ENCODE measurements around the gene HDAC4. TPM values are rescaled to one million over a fixed set of nuclear protein-coding genes. Genes with fewer than 3 reads are reported as not detected.

HDAC4 gene
- total and polyA plus RNA-seq, 2 of the 8 experiments (the other 6 are each of a cell fraction or from before 2014, with no cell fraction given): 15.4 to 31.5 TPM

DNA sequence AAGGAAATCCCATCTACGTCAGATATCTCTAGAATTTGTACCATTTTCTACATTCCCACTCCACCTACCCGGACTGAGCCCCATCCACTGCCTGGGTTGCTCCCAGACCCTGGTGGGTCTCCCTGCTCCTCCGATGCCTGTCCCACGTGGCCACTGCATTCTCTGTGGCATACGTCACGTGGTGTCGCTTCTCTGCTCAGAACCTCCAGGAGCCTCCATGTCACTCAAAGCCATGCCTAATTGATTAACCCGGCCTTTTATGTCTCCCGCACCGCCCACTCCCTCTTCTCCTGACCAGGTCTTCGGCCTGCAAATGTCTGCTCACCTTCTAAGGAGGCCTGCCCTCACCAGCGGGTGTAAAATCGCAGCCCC is 176.6 kb downstream of the HDAC4 start:
- no peak overlapping the region for H3K4me3 ChIP-seq (ENCODE audit: extremely low read depth in 1 of 4, insufficient read depth in 2 of 4, low read depth in 3 of 4, low read length in 4 of 4)
- peaks cover 12 to 16% of the 10 kb centered on the region in 2 experiments for H4K20me1 ChIP-seq (replicated peaks in 1 of 2; ENCODE audit: control insufficient read depth in 1 of 2, insufficient read depth in 2 of 2, low read length in 2 of 2)
- CTCF ChIA-PET (ENCODE audit: partially characterized antibody): interaction anchor here (0.9 kb wide), 1 partner anchor 80 kb away, joined by 3 read pairs; no protein-coding TSS in a partner anchor

More for the DNA sequence above, 176.6 kb downstream of the HDAC4 start:
- H2BK20ac ChIP-seq (ENCODE audit: low read length): no peak overlapping the region
- no peak overlapping the region for H2BK12ac ChIP-seq (ENCODE audit: low read depth, low read length)
- H2AK5ac ChIP-seq (ENCODE audit: low read depth, low read length): no peak overlapping the region
- no peak for DNase-seq (ENCODE audit: low read depth in 1 of 2, low spot score in 2 of 2)
- no peak overlapping the region for H4K5ac ChIP-seq (ENCODE audit: insufficient read length, low read depth, low read length)
- no peak overlapping the region for H2BK120ac ChIP-seq (replicated peaks; ENCODE audit: low read depth, low read length)
- H3K14ac ChIP-seq (ENCODE audit: insufficient read length): no peak overlapping the region
- H3K9ac ChIP-seq (replicated peaks in 1 of 4; ENCODE audit: extremely low read depth in 1 of 4, low read depth in 3 of 4, low read length in 3 of 4): no peak overlapping the region
- no peak overlapping the region for H3K27ac ChIP-seq (ENCODE audit: low read depth, low read length)
- H4K8ac ChIP-seq (ENCODE audit: extremely low read depth, insufficient read depth, low read length): no peak overlapping the region
- peaks cover 28% of the 10 kb centered on the region for H3K79me1 ChIP-seq (ENCODE audit: low read depth, low read length)
- H4K91ac ChIP-seq (replicated peaks; ENCODE audit: insufficient read length, low read length): no peak overlapping the region
- no peak overlapping the region for H2BK5ac ChIP-seq (ENCODE audit: low read depth, low read length)
- H3K36me3 ChIP-seq (ENCODE audit: control insufficient read depth in 2 of 4, insufficient read depth in 4 of 4, low read length in 3 of 4): no peaks in the 10 kb centered on the region
- no peak overlapping the region for H3K4me2 ChIP-seq (ENCODE audit: insufficient read depth in 1 of 2, low read depth in 2 of 2, low read length in 2 of 2)
- H3K79me2 ChIP-seq (ENCODE audit: control insufficient read depth in 1 of 2, insufficient read depth in 2 of 2, low read length in 2 of 2): peaks cover 0 to 87% of the 10 kb centered on the region in 2 experiments; a peak in 2 of 4 replicates
- POLR2A ChIA-PET (ENCODE audit: partially characterized antibody): no interaction called here
- no peaks in the 10 kb centered on the region for H3K9me3 ChIP-seq (ENCODE audit: insufficient read depth in 2 of 2, low read depth in 1 of 2, low read length in 1 of 2)
- no peaks in the 10 kb centered on the region for H3K27me3 ChIP-seq (replicated peaks in 1 of 4; ENCODE audit: control insufficient read depth in 3 of 4, extremely low read depth in 1 of 4, insufficient read depth in 3 of 4, low read length in 3 of 4)
- no peak overlapping the region for H3K4ac ChIP-seq (replicated peaks; ENCODE audit: insufficient read length, low read depth, low read length)
- H3K4me1 ChIP-seq (replicated peaks in 1 of 4; ENCODE audit: control insufficient read depth in 3 of 4, insufficient read depth in 4 of 4, low read length in 3 of 4): peaks cover 0 to 25% (median 8%) of the 10 kb centered on the region in 4 experiments; a peak in 5 of 7 replicates
- no peak overlapping the region for H3K18ac ChIP-seq (ENCODE audit: extremely low read depth, low read length)
- no peaks in the 10 kb centered on the region for H3K23me2 ChIP-seq (ENCODE audit: low read depth, low read length)
- no peak overlapping the region for H2AFZ ChIP-seq (ENCODE audit: low read length)
- WGBS, 2 experiments (ENCODE audit: extremely low coverage in 1 of 2, insufficient coverage in 1 of 2, insufficient read length in 1 of 2, insufficient replicate concordance in 2 of 2, low coverage in 1 of 2, low lambda C conversion rate in 2 of 2, missing lambda C conversion rate in 1 of 2): 92% methylated on average over 13 of the region's 13 CpGs; no CpG with 5 or more reads in 1 of the 2 experiments
- no peak for FAIRE-seq
- H3K23ac ChIP-seq (ENCODE audit: insufficient read length): no peak overlapping the region
- H3K56ac ChIP-seq (replicated peaks; ENCODE audit: insufficient read length, low read depth, low read length): no peak overlapping the region
- TF ChIP-seq SP1 (IDR thresholded peaks at IDR 0.05; ENCODE audit: low read depth, low read length) (no peak), EGR1 (IDR thresholded peaks at IDR 0.05; ENCODE audit: borderline replicate concordance, low read depth, low read length) (peak; percentile 52; the same call in 1 of the 2 replicates)
- no peak overlapping the region for H2BK15ac ChIP-seq (ENCODE audit: low read length)

Measured in H1 (cell line).